GM12878 (cell line): Measurements from ENCODE around the gene NT5C. TPM values are rescaled to one million over a fixed set of nuclear protein-coding genes. Genes with fewer than 3 reads are reported as not detected.

Experiments used
- ATAC-seq: fragments of 200-7000 bp; cut with Tn5 transposase; 3 replicates; pipeline ENCODE4 v1.9.1; 2020; ENCODE audit warnings: mild to moderate bottlenecking, moderate library complexity
- BruUV-seq: library from RNA; stranded (reverse); fragments of 400-500 nt; replicated peaks from 2 replicates; lab custom pipeline; 2021; lab: Mats Ljungman, UMichigan
- CTCF ChIA-PET: fragments of 300-600 bp; sonication (Branson Sonifier 250); formaldehyde crosslinking; extraction: SDS; loops from one replicate; lab custom pipeline; 2021; ENCODE audit warnings: inconsistent platforms; lab: Yijun Ruan, JAX
- POLR2A ChIA-PET: fragments of 350-600 bp; formaldehyde crosslinking; extraction: SDS; loops from one replicate; lab custom pipeline; 2021; ENCODE audit warnings: inconsistent platforms; lab: Charles Lee
- RAD21 ChIA-PET: fragments of 300-600 bp; sonication (Branson Sonifier 250); formaldehyde crosslinking; loops from one replicate; lab custom pipeline; 2023; ENCODE audit warnings: antibody characterized with exemption; ENCODE audit not compliant: unreplicated experiment; lab: Charles Lee
- SMC1A ChIA-PET: fragments of 300-600 bp; sonication (Branson Sonifier 250); formaldehyde crosslinking; loops from one replicate; lab custom pipeline; 2023; ENCODE audit not compliant: unreplicated experiment, uncharacterized antibody; lab: Charles Lee
- DNase-seq: peaks from one replicate; pipeline ENCODE4 v3.0.0-alpha.2; 2011; ENCODE audit warnings: low read depth, low spot score
- FAIRE-seq: peaks from 3 replicates; lab custom pipeline; 2011; peaks lifted over from hg19 to GRCh38; lab: Jason Lieb, UNC
- H2AFZ ChIP-seq: 2 replicates; pipeline ENCODE4 v1.6.0; 2011; ENCODE audit warnings: low read depth, low read length, control low read depth; ENCODE audit not compliant: control insufficient read depth
- H3K27ac ChIP-seq: 2 replicates; pipeline ENCODE4 v1.5.1; 2011; ENCODE audit warnings: control low read depth; ENCODE audit not compliant: control insufficient read depth, insufficient read depth
- H3K27me3 ChIP-seq, 2 experiments: replicated peaks in 1 of 2; 2 replicates each; pipeline versions ENCODE4 v1.6.0 to v1.6.1; 2011; ENCODE audit warnings: low read length in 1 of 2; ENCODE audit not compliant: control insufficient read depth in 2 of 2, insufficient read depth in 2 of 2
- H3K36me3 ChIP-seq, 2 experiments: 2 replicates each; pipeline ENCODE4 v1.5.1; 2011; ENCODE audit warnings: low read length in 1 of 2; ENCODE audit not compliant: control insufficient read depth in 2 of 2, insufficient read depth in 2 of 2
- H3K4me1 ChIP-seq: 2 replicates; pipeline ENCODE4 v1.6.1; 2011; ENCODE audit warnings: mild to moderate bottlenecking, low read length, moderate library complexity, mixed read lengths; ENCODE audit not compliant: control insufficient read depth, insufficient read depth
- H3K4me2 ChIP-seq: 2 replicates; pipeline ENCODE4 v1.6.0; 2011; ENCODE audit warnings: control low read depth; ENCODE audit not compliant: control insufficient read depth, insufficient read depth
- H3K4me3 ChIP-seq: fragments of 200-600 bp; sonication (generic); 2 replicates; pipeline ENCODE4 v1.5.1; 2016
- H3K79me2 ChIP-seq: 2 replicates; pipeline ENCODE4 v1.6.0; 2011; ENCODE audit warnings: low read length; ENCODE audit not compliant: control insufficient read depth, insufficient read depth
- H3K9ac ChIP-seq: 2 replicates; pipeline ENCODE4 v1.8.0; 2011; ENCODE audit warnings: low read length, control low read depth, mixed read lengths; ENCODE audit not compliant: control insufficient read depth, insufficient read depth
- H3K9me3 ChIP-seq: replicated peaks from 3 replicates; pipeline ENCODE4 v1.5.1; 2011; ENCODE audit warnings: mild to moderate bottlenecking, low read length; ENCODE audit not compliant: control insufficient read depth, insufficient read depth
- H4K20me1 ChIP-seq: 2 replicates; pipeline ENCODE4 v1.6.0; 2011; ENCODE audit not compliant: control insufficient read depth, insufficient read depth
- BACH1 ChIP-seq: fragments of 450-650 bp; IDR thresholded peaks from 2 replicates; pipeline ENCODE4 v1.6.1; 2017; ENCODE audit warnings: mild to moderate bottlenecking, borderline replicate concordance
- DPF2 ChIP-seq: fragments of 450-650 bp; IDR thresholded peaks from 2 replicates; pipeline ENCODE4 v1.6.1; 2017; ENCODE audit warnings: mild to moderate bottlenecking
- EED ChIP-seq: sonication (generic); IDR thresholded peaks from 2 replicates; pipeline ENCODE4 v1.6.1; 2016; ENCODE audit warnings: antibody characterized with exemption, low read depth
- GATAD2B ChIP-seq: fragments of 450-650 bp; conservative IDR thresholded peaks from 2 replicates; pipeline ENCODE4 v1.6.1; 2017; ENCODE audit warnings: low read depth, mild to moderate bottlenecking, moderate library complexity
- HDAC2 ChIP-seq: fragments of 200-600 bp; sonication (generic); IDR thresholded peaks from 2 replicates; pipeline ENCODE4 v1.6.1; 2017
- HDGF ChIP-seq: fragments of 450-650 bp; IDR thresholded peaks from 2 replicates; pipeline ENCODE4 v1.6.1; 2016; ENCODE audit warnings: antibody characterized with exemption
- HSF1 ChIP-seq: fragments of 150-350 bp; IDR thresholded peaks from 2 replicates; pipeline ENCODE4 v1.6.1; 2014; ENCODE audit warnings: mild to moderate bottlenecking, low read depth, low read length
- LARP7 ChIP-seq: fragments of 450-650 bp; IDR thresholded peaks from 2 replicates; pipeline ENCODE4 v1.6.1; 2017; ENCODE audit warnings: mild to moderate bottlenecking
- NR2F1 ChIP-seq: fragments of 450-650 bp; conservative IDR thresholded peaks from 2 replicates; pipeline ENCODE4 v1.6.1; 2017; ENCODE audit warnings: mild to moderate bottlenecking
- REST ChIP-seq: IDR thresholded peaks from 2 replicates; pipeline ENCODE4 v1.6.1; 2012; ENCODE audit warnings: mild to moderate bottlenecking, low read depth, low read length
- SIN3A ChIP-seq: IDR thresholded peaks from 2 replicates; pipeline ENCODE4 v1.6.1; 2012; ENCODE audit warnings: low read depth, low read length, improper control_type of control experiment
- YY1 ChIP-seq: IDR thresholded peaks from 2 replicates; pipeline ENCODE4 v1.6.1; 2011; ENCODE audit warnings: low read depth, mild to moderate bottlenecking, low read length
- ZNF687 ChIP-seq: fragments of 450-650 bp; IDR thresholded peaks from 2 replicates; pipeline ENCODE4 v1.6.1; 2017; ENCODE audit warnings: mild to moderate bottlenecking, moderate library complexity
- WGBS: methylation state at CpG from one replicate; pipeline ENCODE4 v1.1.6; 2016; ENCODE audit warnings: low lambda C conversion rate; ENCODE audit not compliant: insufficient replicate concordance, insufficient coverage; ENCODE audit errors: missing lambda C conversion rate; 5-methylcytosine and 5-hydroxymethylcytosine counted together
- in situ Hi-C: fragments of 300-500 bp; cut with MboI; formaldehyde crosslinking; loops from 9 replicates; pipeline ENCODE4 v1.14.3; 2018; ENCODE audit warnings: mixed read lengths
- intact Hi-C: fragments of 100-400 bp; cut with micrococcal nuclease; formaldehyde crosslinking; loops from one replicate; pipeline ENCODE4 v1.14.2; 2022; ENCODE audit not compliant: unreplicated experiment
- polyA plus RNA-seq, 11 experiments: library from polyadenylated mRNA; depleted of rRNA in 4 of 11; unstranded in 6 of 11; stranded (reverse) in 5 of 11; fragments of >200 nt; fragmentation: Nextera tagmentation in 4 of 11; fragmentation: Illumina TruSeq in 1 of 11; extraction: Ambion mirVana in 4 of 11; extraction: Trizol in 1 of 11; gene quantifications; 1 replicate in 1 of 11; 2 replicates in 10 of 11; pipeline versions ENCODE4 v1.2.1 to v1.2.3, GENCODE V29; 2011 to 2016; ENCODE audit warnings: inconsistent platforms in 2 of 11, missing spikeins in 2 of 11, low read depth in 1 of 11
- total RNA-seq, 4 experiments: library from RNA; depleted of rRNA in 3 of 4; stranded (reverse); fragments of >200 nt in 3 of 4; fragmentation: Illumina TruSeq in 1 of 4; extraction: Trizol in 1 of 4; gene quantifications; 2 replicates each; pipeline versions ENCODE4 v1.2.1 to v1.2.3, GENCODE V29; 2013 to 2021

Gene NT5C
- total and polyA plus RNA-seq, 10 of the 15 experiments (the other 5 are each of a cell fraction or from before 2014, with no cell fraction given): 3.7 to 158 (median 63.9) TPM

GRCh38 chr17:75087558-75088453 lies 43.7 kb downstream of the NT5C start, which contains the start of gene SLC16A5:
TSS of gene SLC16A5 (plus strand) at chr17:75087954. CDS start at chr17:75093637, 5,683 bp downstream.
- FAIRE-seq: no peak
- intact Hi-C loops: no loop called here
- no TSS peak for BruUV-seq
- ChIA-PET CTCF (interaction anchor here (0.6 to 3.1 kb wide), 8 partner anchors 14 to 114 kb away, joined by 3 to 12 read pairs (median 4); no protein-coding TSS in a partner anchor), POLR2A (interaction anchor here (0.9 to 3.1 kb wide), 5 partner anchors 10 to 126 kb away, joined by 3 to 15 read pairs (median 3); no protein-coding TSS in a partner anchor), SMC1A (interaction anchor here (0.8 to 2.7 kb wide), 3 partner anchors 9 to 26 kb away, joined by 4 to 9 read pairs (median 4); no protein-coding TSS in a partner anchor), RAD21 (interaction anchor here (0.7 to 1.7 kb wide), 6 partner anchors 9 to 75 kb away, joined by 3 to 9 read pairs (median 4); partner anchors contain the start of gene MRPL58)
- no peaks in the 10 kb centered on the region for H3K79me2 ChIP-seq
- peak within 1 kb of the TSS; percentile 98 for H3K4me2 ChIP-seq
- peak within 1 kb of the TSS; percentile 69 for H3K4me3 ChIP-seq
- H3K9ac ChIP-seq: peak within 1 kb of the TSS; percentile 77
- no peaks in the 10 kb centered on the region for H3K27me3 ChIP-seq
- ATAC-seq: peak; percentile 84
- H4K20me1 ChIP-seq: no peaks in the 10 kb centered on the region
- in situ Hi-C loops: no loop called here
- no peaks in the 10 kb centered on the region for H3K36me3 ChIP-seq
- peaks cover 13% of the 10 kb centered on the region for H3K4me1 ChIP-seq
- H3K9me3 ChIP-seq: no peaks in the 10 kb centered on the region
- H2AFZ ChIP-seq: peak within 1 kb of the TSS; percentile 94
- peak within 1 kb of the TSS; percentile 50 for H3K27ac ChIP-seq
- no peak for DNase-seq
- 13% methylated on average over 47 of the region's 69 CpGs for WGBS
- 0 out of 2 replicates have a peak, but pooled peaks have one; percentile 34 for TF ChIP-seq NR2F1
- TF ChIP-seq DPF2: 0 out of 2 replicates have a peak, but pooled peaks have one; percentile 53
- TF ChIP-seq HSF1: no peak
- 0 out of 2 replicates have a peak, but pooled peaks have one; percentile 11 for TF ChIP-seq YY1
- TF ChIP-seq REST: peak; percentile 20; the same call in 1 of the 2 replicates
- peak; percentile 27; the same call in 1 of the 2 replicates for TF ChIP-seq EED
- TF ChIP-seq LARP7: peak; percentile 58; the same call in 1 of the 2 replicates
- TF ChIP-seq GATAD2B: peak; percentile 54; the same call in 1 of the 2 replicates
- TF ChIP-seq BACH1: 0 out of 2 replicates have a peak, but pooled peaks have one; percentile 18
- 0 out of 2 replicates have a peak, but pooled peaks have one; percentile 48 for TF ChIP-seq HDGF
- no peak for TF ChIP-seq HDAC2
- no peak for TF ChIP-seq SIN3A
- TF ChIP-seq ZNF687: 0 out of 2 replicates have a peak, but pooled peaks have one; percentile 46
